HG03039 (cell line): ENCODE data around the gene GUCA1A.
"Not testable (repeated sequence)": the region's sequence is repeated elsewhere in the genome, so short reads cannot be mapped to it uniquely, and the experiment has no call there.

Experiments
- ATAC-seq: cut with Tn5 transposase; IDR thresholded peaks from one replicate; pipeline ENCODE4 v1.9.1; 2021; ENCODE audit warnings: mild to moderate bottlenecking, moderate library complexity; ENCODE audit not compliant: unreplicated experiment

Gene GUCA1A

GRCh38 chr6:42142118-42142835 is 30.9 kb upstream of the GUCA1A start, which contains the start of gene C6orf132:
C6orf132 (minus strand) TSS chr6:42142620; CDS start chr6:42142444, 176 bp downstream.
- no peak for ATAC-seq

GRCh38 chr6:42147138-42147562 is 26.0 kb upstream of the GUCA1A start:
- no peak for ATAC-seq

DNA sequence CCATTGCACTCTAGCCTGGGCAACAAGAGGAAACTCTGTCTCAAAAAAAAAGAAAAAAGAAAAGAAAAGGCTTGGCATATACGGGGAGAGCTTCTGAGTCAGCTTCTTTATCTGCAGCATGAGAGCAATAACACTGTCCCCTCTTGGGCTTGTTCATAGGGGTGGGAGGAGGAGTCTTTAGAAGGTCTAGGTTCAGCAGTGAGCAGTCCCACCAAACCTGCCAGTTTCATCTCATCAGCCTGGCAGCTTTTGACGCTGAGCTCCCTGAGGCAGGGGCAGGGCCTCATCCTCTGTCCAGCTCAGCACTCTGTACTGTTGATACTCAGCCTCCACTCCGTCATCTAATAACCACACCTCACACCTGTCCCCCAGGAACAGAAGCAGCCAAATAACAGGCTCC is 25.1 kb upstream of the GUCA1A start:
- ATAC-seq = no peak

GRCh38 chr6:42150254-42150653 is 22.9 kb upstream of the GUCA1A start:
- no peak for ATAC-seq

GRCh38 chr6:42152024-42152423 is 21.1 kb upstream of the GUCA1A start:
- no peak for ATAC-seq

GRCh38 chr6:42152528-42153213 is 20.5 kb upstream of the GUCA1A start:
- ATAC-seq = not testable (repeated sequence)

DNA sequence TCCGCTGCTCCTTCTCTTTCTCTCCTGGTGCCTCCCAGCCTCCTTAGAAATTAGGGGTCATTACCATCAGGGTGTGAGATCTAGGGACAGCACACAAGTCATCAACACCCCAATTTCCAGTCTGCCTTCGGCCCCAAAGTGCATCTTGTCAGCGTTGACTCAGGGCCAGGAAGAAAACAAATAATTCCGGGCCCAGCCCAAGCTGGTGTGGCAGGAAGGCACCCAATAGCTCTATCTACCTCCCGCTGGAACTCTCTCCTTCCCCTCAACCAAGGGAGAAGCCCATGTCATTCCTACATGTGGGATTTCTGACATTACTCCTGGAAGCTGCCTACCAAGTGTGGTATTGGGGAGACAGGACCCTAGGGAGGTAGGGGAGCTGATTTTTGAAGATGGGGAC is 19.2 kb upstream of the GUCA1A start:
- ATAC-seq = no peak

- no peak for ATAC-seq
These were observed 18.5 kb upstream of the GUCA1A start for GRCh38 chr6:42154461-42155209.

- ATAC-seq = no peak
These were observed 17.9 kb upstream of the GUCA1A start for GRCh38 chr6:42155293-42155692.

GRCh38 chr6:42156638-42157037 is 16.5 kb upstream of the GUCA1A start:
- no peak for ATAC-seq

- ATAC-seq = no peak
These were observed 15.2 kb upstream of the GUCA1A start for GRCh38 chr6:42158011-42158410.

DNA sequence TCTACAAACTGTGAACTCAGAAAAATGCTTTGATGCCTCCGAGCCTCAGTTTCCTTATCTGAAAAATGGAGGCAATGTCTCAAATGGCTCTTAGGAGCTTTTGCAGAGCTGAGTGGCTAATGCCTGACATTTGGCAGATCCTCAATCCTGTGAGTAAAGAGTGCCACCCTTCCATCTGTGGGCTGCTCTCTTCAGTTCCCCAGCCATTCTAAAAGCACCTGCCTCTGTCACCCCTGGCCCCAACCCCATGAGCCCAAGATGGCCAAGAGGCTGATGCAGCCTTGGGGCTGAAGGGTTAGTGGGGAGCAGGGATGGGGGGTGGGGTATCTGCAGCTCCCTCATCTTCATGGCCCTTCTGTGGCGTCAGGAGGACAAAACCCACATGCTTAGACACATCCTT is 14.5 kb upstream of the GUCA1A start:
- ATAC-seq = no peak

DNA sequence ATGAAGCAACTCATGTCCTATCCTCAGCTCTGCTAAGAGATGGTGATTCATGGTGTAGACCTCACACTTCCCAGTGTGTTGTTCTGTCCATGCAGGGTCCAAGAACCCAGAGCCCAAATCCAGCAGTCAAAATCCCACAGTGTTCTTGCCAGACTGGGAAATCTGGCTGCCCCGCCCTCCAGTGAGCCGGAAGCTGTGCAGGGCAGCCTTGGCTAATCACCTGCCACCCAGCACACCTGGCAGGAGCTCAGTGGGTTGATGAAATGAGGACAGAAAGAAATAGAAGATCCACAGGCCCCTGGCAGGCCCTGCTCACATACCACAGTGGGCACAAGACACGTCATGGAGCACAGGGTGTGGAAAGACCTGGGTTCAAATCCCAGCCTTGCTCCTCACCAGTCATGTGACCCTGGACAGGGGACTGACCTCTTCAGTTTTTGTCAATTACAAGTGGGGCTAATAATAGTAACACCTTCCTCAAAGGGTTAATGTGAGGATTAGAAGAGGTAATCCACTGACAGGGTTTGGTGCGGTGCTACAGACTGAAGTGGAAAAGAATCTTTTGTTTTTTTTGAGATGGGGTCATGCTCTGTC is 13.6 kb upstream of the GUCA1A start:
- ATAC-seq = no peak

GRCh38 chr6:42162384-42162783 is 10.8 kb upstream of the GUCA1A start:
- no peak for ATAC-seq

DNA sequence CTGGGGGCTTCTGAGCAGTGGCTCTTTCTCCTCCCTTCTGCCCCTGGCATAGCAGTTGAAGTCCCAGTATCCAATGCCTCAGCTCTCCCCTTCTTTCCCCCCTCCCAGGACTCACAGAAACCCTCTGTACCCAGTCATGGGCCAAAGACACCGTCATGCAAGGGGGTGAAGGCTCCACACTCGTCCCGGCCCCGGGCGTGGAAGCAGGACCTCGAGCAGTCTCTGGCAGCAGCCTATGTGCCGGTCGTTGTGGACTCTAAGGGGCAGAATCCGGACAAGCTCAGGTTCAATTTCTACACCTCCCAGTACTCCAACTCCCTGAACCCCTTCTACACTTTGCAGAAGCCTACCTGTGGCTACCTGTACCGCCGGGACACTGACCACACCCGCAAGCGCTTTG is 10.4 kb upstream of the GUCA1A start:
- no peak for ATAC-seq

DNA sequence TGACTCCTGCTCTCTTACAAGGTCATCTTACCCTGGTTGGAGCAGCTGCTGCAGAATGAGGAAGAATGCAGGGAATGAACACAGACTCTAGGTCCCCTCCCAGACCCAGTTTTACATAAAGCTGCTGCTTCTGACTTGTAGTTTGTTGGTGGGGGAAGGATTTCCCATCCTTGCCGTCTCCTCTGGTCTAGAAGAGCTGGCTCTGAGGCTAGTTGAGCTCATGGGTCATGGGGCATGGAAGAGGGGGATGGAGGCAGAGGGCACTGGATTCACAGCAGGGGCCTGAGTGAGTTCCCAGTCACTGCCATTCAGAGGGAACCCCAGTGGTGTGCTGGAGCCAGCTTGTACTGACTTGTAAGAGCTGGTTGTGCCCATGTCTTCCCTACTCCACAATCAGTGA is 9.2 kb upstream of the GUCA1A start:
- ATAC-seq = no peak

- no peak for ATAC-seq
These were observed 8.1 kb upstream of the GUCA1A start for GRCh38 chr6:42165016-42165415.

- no peak for ATAC-seq
These were observed 6.6 kb upstream of the GUCA1A start for GRCh38 chr6:42166444-42167141.

DNA sequence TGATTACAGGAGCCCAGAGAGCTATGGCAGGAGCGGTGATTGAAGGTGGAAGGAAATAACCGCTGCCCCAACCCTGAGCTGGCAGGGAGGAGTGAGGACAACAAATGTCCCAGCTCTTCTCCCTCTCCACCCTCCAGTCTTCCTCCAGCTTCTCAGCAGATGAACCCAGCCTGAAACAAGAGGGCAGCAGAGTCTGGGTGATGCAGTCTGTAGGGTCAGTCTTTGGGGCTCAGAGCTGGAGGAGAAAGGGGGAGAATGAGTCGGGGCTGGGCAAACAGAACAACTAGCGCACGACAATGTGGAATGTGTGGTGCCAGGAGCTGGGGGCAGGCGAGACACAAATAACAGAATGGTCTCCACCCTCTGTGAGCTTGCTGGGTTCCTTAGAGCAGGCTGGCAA is 4.5 kb upstream of the GUCA1A start:
- no peak for ATAC-seq

GRCh38 chr6:42169780-42170179 is 3.4 kb upstream of the GUCA1A start:
- ATAC-seq = not testable (repeated sequence)
